Activated naive CD8-positive, alpha-beta T cell (primary cell): Measurements from ENCODE around the gene TSPAN11.
"Not testable (repeated sequence)": the region's sequence is repeated elsewhere in the genome, so short reads cannot be mapped to it uniquely, and the experiment has no call there.

Experiments used
- H3K27ac Mint-ChIP-seq: one replicate; pipeline ENCODE4 v1.8.0; 2021; ENCODE audit warnings: mixed read lengths
- H3K27me3 Mint-ChIP-seq: one replicate; pipeline ENCODE4 v1.8.0; 2021; ENCODE audit warnings: mixed read lengths
- H3K36me3 Mint-ChIP-seq: one replicate; pipeline ENCODE4 v1.8.0; 2021; ENCODE audit warnings: mixed read lengths
- H3K4me1 Mint-ChIP-seq: one replicate; pipeline ENCODE4 v1.8.0; 2021; ENCODE audit warnings: low read depth, mixed read lengths
- H3K4me3 Mint-ChIP-seq: one replicate; pipeline ENCODE4 v1.8.0; 2021; ENCODE audit warnings: mild to moderate bottlenecking, mixed read lengths
- H3K9me3 Mint-ChIP-seq: one replicate; pipeline ENCODE4 v1.8.0; 2021; ENCODE audit warnings: low read depth, mixed read lengths

The TSPAN11 gene

GRCh38 chr12:31005256-31005943 lies 78.9 kb downstream of the TSPAN11 start:
- Mint-ChIP-seq H3K9me3 (no peaks in the 10 kb centered on the region), H3K27ac (no peak overlapping the region), H3K36me3 (no peaks in the 10 kb centered on the region), H3K4me1 (no peaks in the 10 kb centered on the region), H3K4me3 (no peak overlapping the region), H3K27me3 (no peaks in the 10 kb centered on the region)

DNA sequence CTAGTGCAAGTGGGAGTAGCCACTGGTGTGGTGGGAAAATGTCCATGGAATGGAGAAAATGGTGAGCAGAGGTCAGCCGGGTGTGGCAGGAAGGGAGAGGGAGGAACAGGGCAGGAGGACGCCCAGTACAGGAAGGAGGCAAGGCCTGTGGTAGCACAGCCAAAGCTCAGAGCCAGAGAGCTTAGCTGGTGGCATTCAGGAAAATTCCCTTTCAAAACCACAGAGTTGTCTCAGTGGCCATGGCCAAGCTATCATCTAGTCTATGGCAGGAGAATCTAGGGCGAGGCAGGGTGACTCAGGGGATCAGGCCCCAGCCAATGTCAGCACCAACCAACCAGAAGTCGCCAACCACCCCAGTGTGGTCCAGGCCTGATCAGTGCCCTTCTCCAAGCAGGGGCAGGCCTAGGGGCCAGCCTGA lies 79.4 kb downstream of the TSPAN11 start:
- no peak overlapping the region for H3K4me3 Mint-ChIP-seq
- no peaks in the 10 kb centered on the region for H3K36me3 Mint-ChIP-seq
- H3K27ac Mint-ChIP-seq: no peak overlapping the region
- no peaks in the 10 kb centered on the region for H3K9me3 Mint-ChIP-seq
- H3K27me3 Mint-ChIP-seq: no peaks in the 10 kb centered on the region
- no peaks in the 10 kb centered on the region for H3K4me1 Mint-ChIP-seq

- Mint-ChIP-seq H3K27ac (no peak overlapping the region), H3K4me3 (no peak overlapping the region), H3K4me1 (no peaks in the 10 kb centered on the region), H3K27me3 (no peaks in the 10 kb centered on the region), H3K9me3 (no peaks in the 10 kb centered on the region), H3K36me3 (no peaks in the 10 kb centered on the region)
These were observed 80.0 kb downstream of the TSPAN11 start for GRCh38 chr12:31006416-31007152.

DNA sequence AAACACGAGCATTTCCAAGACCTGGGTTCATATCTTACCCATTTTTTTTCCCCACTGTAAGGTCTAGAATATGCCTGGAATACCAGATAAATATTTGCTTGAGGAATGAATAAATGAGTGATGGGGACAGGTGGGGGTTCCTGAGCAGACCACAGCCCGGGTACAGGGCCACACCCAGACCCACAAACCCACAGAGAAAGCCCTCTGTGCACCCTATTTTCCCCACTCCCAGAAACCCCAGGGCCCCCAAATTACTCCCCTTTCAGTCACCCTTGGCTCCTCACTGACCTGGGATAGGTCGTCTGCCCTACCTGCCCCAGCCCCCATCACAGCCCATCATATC lies 80.6 kb downstream of the TSPAN11 start:
- Mint-ChIP-seq H3K27me3 (peaks cover 1% of the 10 kb centered on the region), H3K36me3 (no peaks in the 10 kb centered on the region), H3K4me1 (no peaks in the 10 kb centered on the region), H3K27ac (no peak overlapping the region), H3K4me3 (no peak overlapping the region), H3K9me3 (no peaks in the 10 kb centered on the region)

GRCh38 chr12:31007636-31008175 lies 81.2 kb downstream of the TSPAN11 start:
- peaks cover 2% of the 10 kb centered on the region for H3K27me3 Mint-ChIP-seq
- H3K4me1 Mint-ChIP-seq: no peaks in the 10 kb centered on the region
- no peaks in the 10 kb centered on the region for H3K9me3 Mint-ChIP-seq
- H3K36me3 Mint-ChIP-seq: no peaks in the 10 kb centered on the region
- no peak overlapping the region for H3K27ac Mint-ChIP-seq
- H3K4me3 Mint-ChIP-seq: no peak overlapping the region

- H3K4me3 Mint-ChIP-seq: no peak overlapping the region
- H3K4me1 Mint-ChIP-seq: no peaks in the 10 kb centered on the region
- no peak overlapping the region for H3K27ac Mint-ChIP-seq
- H3K9me3 Mint-ChIP-seq: no peaks in the 10 kb centered on the region
- peaks cover 2% of the 10 kb centered on the region for H3K27me3 Mint-ChIP-seq
- no peaks in the 10 kb centered on the region for H3K36me3 Mint-ChIP-seq
These were observed 81.8 kb downstream of the TSPAN11 start for GRCh38 chr12:31008241-31008761.

DNA sequence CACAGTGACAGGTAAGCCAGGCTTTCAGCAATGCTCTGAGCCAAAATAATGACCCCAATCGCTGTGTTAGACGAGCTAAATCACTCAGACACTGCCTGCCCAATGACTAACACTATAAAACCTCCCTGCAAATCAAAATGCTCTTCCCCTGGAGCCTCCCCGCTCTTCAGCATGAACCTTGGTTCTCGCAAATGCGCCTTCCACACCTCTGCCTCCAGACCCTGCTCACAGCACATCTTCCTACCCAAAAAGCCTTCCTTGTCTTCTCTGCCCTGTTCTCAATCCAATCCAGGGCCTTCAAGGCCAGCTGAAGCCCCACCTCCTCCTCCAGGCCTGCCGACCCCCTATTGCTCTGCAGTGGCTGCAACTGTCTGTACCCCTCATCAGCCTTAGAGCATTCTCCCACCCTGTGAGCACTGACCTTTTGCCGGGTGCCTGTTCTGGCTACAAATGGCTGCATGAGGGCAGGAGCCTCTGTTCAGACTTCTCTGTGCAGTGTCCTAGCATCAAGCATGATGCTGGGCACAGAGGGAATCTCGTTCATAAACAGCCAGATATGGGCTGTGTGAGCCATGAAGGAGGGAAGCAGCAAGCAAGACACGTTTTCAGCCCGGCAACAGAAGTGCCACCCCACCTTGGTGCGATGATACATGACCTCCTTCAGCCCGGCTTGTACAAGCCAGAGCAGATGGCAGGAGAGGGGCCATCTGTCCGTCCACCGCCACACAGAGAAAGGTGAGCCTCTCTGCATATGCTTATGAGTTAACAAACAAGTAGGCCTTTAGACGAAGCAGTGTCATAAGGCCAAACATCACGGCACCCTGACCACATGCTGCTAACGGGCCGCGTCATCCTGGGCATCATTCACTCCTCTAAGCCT lies 82.7 kb downstream of the TSPAN11 start:
- Mint-ChIP-seq H3K9me3 (no peaks in the 10 kb centered on the region), H3K4me3 (no peak overlapping the region), H3K27me3 (peaks cover 2% of the 10 kb centered on the region), H3K36me3 (no peaks in the 10 kb centered on the region), H3K27ac (no peak overlapping the region), H3K4me1 (no peaks in the 10 kb centered on the region)

DNA sequence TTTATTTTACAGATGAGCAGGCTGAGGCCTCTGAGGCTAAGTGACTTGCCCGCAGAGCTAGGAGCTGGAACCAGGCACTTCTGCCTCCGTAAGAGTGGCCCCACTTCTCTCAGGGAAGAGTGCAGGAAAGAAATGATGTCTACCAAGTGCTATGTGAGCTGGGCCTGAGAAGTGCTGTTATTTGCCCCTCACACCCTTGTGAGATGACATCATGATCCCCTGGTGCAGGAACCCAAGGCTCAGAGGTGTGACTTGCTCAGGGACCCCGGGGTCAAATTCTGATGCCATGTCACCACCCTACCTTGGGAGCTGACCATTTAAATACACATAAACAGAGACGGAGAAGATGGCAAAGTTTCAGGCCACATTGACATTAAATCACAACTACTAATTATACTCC lies 83.4 kb downstream of the TSPAN11 start:
- H3K9me3 Mint-ChIP-seq: no peaks in the 10 kb centered on the region
- H3K27me3 Mint-ChIP-seq: peaks cover 2% of the 10 kb centered on the region
- H3K4me1 Mint-ChIP-seq: no peaks in the 10 kb centered on the region

DNA sequence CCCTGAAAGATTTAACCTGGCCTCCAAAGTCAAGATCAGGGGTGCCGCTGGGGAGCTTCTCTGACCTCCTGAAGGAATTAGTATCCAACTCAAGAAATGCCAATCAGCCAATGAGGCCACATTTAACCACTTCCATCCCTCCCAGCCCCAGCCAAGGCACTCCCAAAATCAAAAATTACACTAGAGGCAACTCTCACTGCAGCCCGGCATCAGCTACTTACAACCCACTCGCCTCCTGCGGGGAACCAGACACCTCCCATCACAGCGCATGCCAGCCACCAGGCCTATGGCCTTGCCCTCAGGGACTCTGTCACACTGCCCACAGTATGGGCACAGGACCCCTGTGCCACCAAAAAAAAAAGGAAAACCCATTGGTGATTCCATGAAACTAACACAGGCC lies 84.8 kb downstream of the TSPAN11 start:
- no peaks in the 10 kb centered on the region for H3K36me3 Mint-ChIP-seq
- H3K9me3 Mint-ChIP-seq: no peaks in the 10 kb centered on the region
- H3K27me3 Mint-ChIP-seq: peaks cover 2% of the 10 kb centered on the region
- no peak overlapping the region for H3K27ac Mint-ChIP-seq
- H3K4me3 Mint-ChIP-seq: no peak overlapping the region
- H3K4me1 Mint-ChIP-seq: no peaks in the 10 kb centered on the region

More for the DNA sequence above, 83.4 kb downstream of the TSPAN11 start:
- Mint-ChIP-seq H3K36me3 (no peaks in the 10 kb centered on the region), H3K27ac (no peak overlapping the region), H3K4me3 (no peak overlapping the region)

DNA sequence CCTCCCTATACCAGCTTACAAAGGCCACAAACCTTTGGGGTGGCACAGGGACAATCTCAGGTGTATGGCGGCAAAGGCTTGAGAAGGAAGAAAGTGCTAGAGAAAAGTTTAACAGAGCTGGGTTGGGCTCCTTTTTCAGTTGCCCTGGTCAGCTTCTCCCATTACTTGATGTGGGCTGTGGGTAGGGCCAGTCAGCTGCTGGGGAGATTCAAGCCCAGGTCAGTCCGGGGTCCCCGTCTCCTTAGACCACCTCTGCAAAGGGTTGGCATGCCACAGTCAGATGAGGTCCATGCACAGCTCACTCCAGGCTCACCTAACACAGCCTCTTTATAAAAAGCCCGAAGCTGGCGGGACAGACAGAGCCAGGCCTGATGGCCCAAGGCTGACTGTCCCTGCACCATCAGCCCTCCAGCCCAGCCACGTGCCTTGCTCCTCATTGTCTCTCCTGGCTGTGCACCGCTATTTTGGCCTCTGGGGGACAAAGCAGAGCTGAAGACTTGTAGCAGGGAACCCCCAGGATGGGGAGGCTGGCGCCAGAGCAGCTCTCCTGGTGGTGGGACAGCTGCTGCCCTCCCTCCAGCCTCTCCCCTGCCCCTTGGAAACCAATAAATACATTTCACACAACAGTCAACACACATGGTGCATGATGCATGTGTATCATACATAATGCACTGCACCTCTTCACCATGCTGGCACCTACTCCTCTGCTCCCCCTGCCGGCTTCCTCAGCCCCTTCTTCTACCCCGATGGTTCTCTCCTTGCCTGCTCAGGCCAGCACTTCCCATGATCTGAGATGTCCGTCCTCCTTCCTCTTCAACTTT lies 85.4 kb downstream of the TSPAN11 start:
- no peaks in the 10 kb centered on the region for H3K4me1 Mint-ChIP-seq
- H3K9me3 Mint-ChIP-seq: no peaks in the 10 kb centered on the region
- peaks cover 2% of the 10 kb centered on the region for H3K27me3 Mint-ChIP-seq
- H3K4me3 Mint-ChIP-seq: no peak overlapping the region
- H3K27ac Mint-ChIP-seq: no peak overlapping the region
- H3K36me3 Mint-ChIP-seq: no peaks in the 10 kb centered on the region

GRCh38 chr12:31012567-31012891 lies 86.0 kb downstream of the TSPAN11 start:
- not testable (repeated sequence) for H3K9me3 Mint-ChIP-seq, H3K27ac Mint-ChIP-seq, H3K36me3 Mint-ChIP-seq, H3K4me1 Mint-ChIP-seq, H3K27me3 Mint-ChIP-seq, H3K4me3 Mint-ChIP-seq

DNA sequence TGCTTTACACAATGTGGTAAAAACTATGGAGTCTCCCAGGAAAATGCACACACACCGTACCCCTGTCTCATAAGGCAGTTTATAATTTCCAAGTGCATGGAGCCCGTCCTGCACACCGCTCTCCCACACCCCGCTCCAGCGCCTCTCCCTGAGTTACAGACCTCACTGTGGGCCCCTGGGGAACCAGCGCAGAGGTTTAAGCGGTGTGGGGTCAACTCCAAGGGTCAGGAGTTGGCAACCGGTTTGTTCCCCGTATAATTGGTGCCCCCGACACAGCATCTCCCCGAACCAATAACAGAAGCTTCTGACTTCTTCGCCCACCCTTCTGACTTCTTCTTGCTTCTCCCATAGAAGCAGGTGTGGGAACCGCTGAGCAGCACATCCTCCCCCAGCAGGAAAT lies 88.7 kb downstream of the TSPAN11 start:
- Mint-ChIP-seq H3K9me3 (no peaks in the 10 kb centered on the region), H3K27me3 (peaks cover 2% of the 10 kb centered on the region), H3K27ac (no peak overlapping the region), H3K36me3 (peaks cover 4% of the 10 kb centered on the region), H3K4me1 (no peaks in the 10 kb centered on the region), H3K4me3 (no peak overlapping the region)

- H3K27ac Mint-ChIP-seq: no peak overlapping the region
- H3K36me3 Mint-ChIP-seq: peaks cover 4% of the 10 kb centered on the region
- no peak overlapping the region for H3K4me3 Mint-ChIP-seq
- no peaks in the 10 kb centered on the region for H3K4me1 Mint-ChIP-seq
- peaks cover 2% of the 10 kb centered on the region for H3K27me3 Mint-ChIP-seq
- no peaks in the 10 kb centered on the region for H3K9me3 Mint-ChIP-seq
These were observed 89.5 kb downstream of the TSPAN11 start for GRCh38 chr12:31016057-31016456.

DNA sequence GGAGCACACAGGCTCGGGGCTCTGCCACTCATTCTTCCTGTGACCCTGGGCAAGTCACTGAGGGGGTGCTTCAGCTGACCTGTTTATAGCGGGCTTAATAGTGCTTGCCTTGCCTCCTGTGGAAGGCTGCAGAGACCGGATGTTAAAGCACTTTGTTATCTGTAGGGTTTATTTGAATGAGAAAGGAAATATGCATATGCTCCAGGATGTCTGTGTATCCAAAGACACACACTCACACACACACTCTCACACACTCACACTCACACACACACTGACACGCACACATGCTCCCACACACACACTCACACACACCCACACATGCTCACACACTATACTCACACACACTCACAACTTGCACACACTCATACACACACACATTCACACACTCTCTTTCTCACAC lies 91.0 kb downstream of the TSPAN11 start:
- Mint-ChIP-seq H3K4me1 (no peaks in the 10 kb centered on the region), H3K9me3 (no peaks in the 10 kb centered on the region), H3K27ac (no peak overlapping the region), H3K4me3 (no peak overlapping the region), H3K27me3 (no peaks in the 10 kb centered on the region), H3K36me3 (peaks cover 4% of the 10 kb centered on the region)
